OCI-LY7 (cell line): ENCODE results near the gene ABCC3. TPM values are rescaled to one million over a fixed set of nuclear protein-coding genes. Genes with fewer than 3 reads are reported as not detected.

Experiments used
- BruUV-seq: library from RNA; stranded (reverse); fragments of 400-500 nt; replicated peaks from 2 replicates; lab custom pipeline; 2021; lab: Mats Ljungman, UMichigan
- CTCF ChIA-PET: fragments of 300-600 bp; sonication (Branson Sonifier 250); formaldehyde crosslinking; loops from one replicate; lab custom pipeline; 2022; ENCODE audit warnings: antibody characterized with exemption; ENCODE audit not compliant: unreplicated experiment; lab: Charles Lee
- POLR2A ChIA-PET: fragments of 300-600 bp; sonication (Branson Sonifier 250); formaldehyde crosslinking; loops from one replicate; lab custom pipeline; 2022; ENCODE audit warnings: antibody characterized with exemption; lab: Charles Lee
- DNase-seq: peaks from one replicate; pipeline ENCODE4 v3.0.0-alpha.2; 2015; ENCODE audit warnings: low spot score
- H2AFZ ChIP-seq: fragments of 200-600 bp; sonication (generic), shearing (Covaris generic); 2 replicates; pipeline ENCODE4 v1.6.1; 2014; ENCODE audit warnings: mild to moderate bottlenecking, antibody characterized with exemption, low read length, moderate library complexity
- H3K27ac ChIP-seq: fragments of 200-600 bp; sonication (generic); 2 replicates; pipeline ENCODE4 v1.5.1; 2014; ENCODE audit warnings: mixed run types, low read depth, mild to moderate bottlenecking, moderate library complexity, low read length, inconsistent platforms; ENCODE audit not compliant: poor library complexity, severe bottlenecking
- H3K36me3 ChIP-seq: fragments of 200-600 bp; sonication (generic); 2 replicates; pipeline ENCODE4 v1.6.1; 2014; ENCODE audit warnings: mild to moderate bottlenecking, antibody characterized with exemption, low read length, moderate library complexity, mixed read lengths; ENCODE audit not compliant: insufficient read depth
- H3K4me1 ChIP-seq: fragments of 200-600 bp; sonication (generic); 2 replicates; pipeline ENCODE4 v1.5.1; 2014; ENCODE audit warnings: mild to moderate bottlenecking, low read length; ENCODE audit not compliant: insufficient read depth, poor library complexity, severe bottlenecking
- H3K4me2 ChIP-seq: fragments of 200-600 bp; sonication (generic); 2 replicates; pipeline ENCODE4 v1.6.1; 2014; ENCODE audit warnings: mild to moderate bottlenecking, low read length
- H3K4me3 ChIP-seq: fragments of 200-600 bp; sonication (generic); 2 replicates; pipeline ENCODE4 v1.5.1; 2014; ENCODE audit warnings: mild to moderate bottlenecking, low read depth, low read length; ENCODE audit not compliant: poor library complexity, severe bottlenecking
- H3K79me2 ChIP-seq: fragments of 200-600 bp; sonication (generic); 2 replicates; pipeline ENCODE4 v1.6.1; 2016; ENCODE audit warnings: low read depth, mild to moderate bottlenecking, low read length, moderate library complexity, mixed read lengths; ENCODE audit not compliant: insufficient read depth
- H3K9me2 ChIP-seq: fragments of 200-600 bp; sonication (generic); 2 replicates; pipeline ENCODE4 v1.6.1; 2016; ENCODE audit warnings: mild to moderate bottlenecking, low read length, mixed read lengths; ENCODE audit not compliant: insufficient read depth
- H3K9me3 ChIP-seq: fragments of 200-600 bp; sonication (generic); 2 replicates; pipeline ENCODE4 v1.6.1; 2014; ENCODE audit warnings: mild to moderate bottlenecking, mixed run types, low read length, mixed read lengths
- H4K20me1 ChIP-seq: fragments of 200-600 bp; sonication (generic); 2 replicates; pipeline ENCODE4 v1.6.1; 2014; ENCODE audit warnings: mild to moderate bottlenecking, antibody characterized with exemption, low read length, moderate library complexity, mixed read lengths; ENCODE audit not compliant: insufficient read depth
- CTCF ChIP-seq: fragments of 200-600 bp; sonication (generic); conservative IDR thresholded peaks from 2 replicates; pipeline ENCODE4 v1.5.1; 2014; ENCODE audit warnings: mild to moderate bottlenecking, antibody characterized with exemption, low read length, moderate library complexity, mixed read lengths
- EZH2phosphoT487 ChIP-seq: fragments of 200-600 bp; sonication (generic); IDR thresholded peaks from 2 replicates; pipeline ENCODE4 v1.6.1; 2018; ENCODE audit warnings: low read depth, borderline replicate concordance, mild to moderate bottlenecking, mixed run types, antibody characterized with exemption, low read length, moderate library complexity, mixed read lengths
- intact Hi-C: fragments of 100-400 bp; cut with micrococcal nuclease; formaldehyde crosslinking; loops from one replicate; pipeline ENCODE4 v1.10.0; 2022; ENCODE audit not compliant: unreplicated experiment
- total RNA-seq, 2 experiments: library from RNA; depleted of rRNA in 1 of 2; stranded (reverse); fragments of >200 nt in 1 of 2; shearing (Covaris generic) in 1 of 2; gene quantifications; 2 replicates each; pipeline ENCODE4 v1.2.3, GENCODE V29; 2014 to 2022

The ABCC3 gene
- total RNA-seq, 2 experiments from 2014 or later = not detected

GRCh38 chr17:50690887-50691549 is 56.3 kb downstream of the ABCC3 start:
- H4K20me1 ChIP-seq = no peaks in the 10 kb centered on the region; the same call in 1 of the 2 replicates
- intact Hi-C loops = no loop called here
- no peak for DNase-seq
- no peaks in the 10 kb centered on the region; the same call in 1 of the 2 replicates for H3K79me2 ChIP-seq
- no peak overlapping the region for H3K4me2 ChIP-seq
- no peak overlapping the region for H3K27ac ChIP-seq
- no peak overlapping the region for H3K4me3 ChIP-seq
- CTCF ChIA-PET = no interaction called here
- TF ChIP-seq EZH2phosphoT487 (no peak), CTCF (no peak)
- peaks cover 46% of the 10 kb centered on the region for H3K36me3 ChIP-seq
- BruUV-seq = no TSS peak
- H3K4me1 ChIP-seq = no peaks in the 10 kb centered on the region
- POLR2A ChIA-PET = interaction anchor here (0.7 kb wide), 1 partner anchor 208 kb away, joined by 3 read pairs; no protein-coding TSS in a partner anchor
- no peaks in the 10 kb centered on the region for H3K9me3 ChIP-seq
- no peak overlapping the region for H2AFZ ChIP-seq
- H3K9me2 ChIP-seq = no peaks in the 10 kb centered on the region

- DNase-seq = no peak
- H2AFZ ChIP-seq = no peak overlapping the region
- BruUV-seq = no TSS peak
- peaks cover 54% of the 10 kb centered on the region for H3K36me3 ChIP-seq
- H3K9me2 ChIP-seq = no peaks in the 10 kb centered on the region
- H3K4me2 ChIP-seq = no peak overlapping the region
- POLR2A ChIA-PET = interaction anchor here (0.7 kb wide), 1 partner anchor 209 kb away, joined by 3 read pairs; no protein-coding TSS in a partner anchor
- TF ChIP-seq CTCF (no peak), EZH2phosphoT487 (no peak)
- no peak overlapping the region for H3K27ac ChIP-seq
- no peaks in the 10 kb centered on the region; the same call in 1 of the 2 replicates for H3K79me2 ChIP-seq
- CTCF ChIA-PET = no interaction called here
- H4K20me1 ChIP-seq = no peaks in the 10 kb centered on the region; the same call in 1 of the 2 replicates
- H3K4me1 ChIP-seq = no peaks in the 10 kb centered on the region
- no peak overlapping the region for H3K4me3 ChIP-seq
- intact Hi-C loops = no loop called here
- no peaks in the 10 kb centered on the region for H3K9me3 ChIP-seq
Measured at GRCh38 chr17:50691550-50692447, 57.1 kb downstream of the ABCC3 start.
